ENCODE results near the gene HBQ1.

DNA sequence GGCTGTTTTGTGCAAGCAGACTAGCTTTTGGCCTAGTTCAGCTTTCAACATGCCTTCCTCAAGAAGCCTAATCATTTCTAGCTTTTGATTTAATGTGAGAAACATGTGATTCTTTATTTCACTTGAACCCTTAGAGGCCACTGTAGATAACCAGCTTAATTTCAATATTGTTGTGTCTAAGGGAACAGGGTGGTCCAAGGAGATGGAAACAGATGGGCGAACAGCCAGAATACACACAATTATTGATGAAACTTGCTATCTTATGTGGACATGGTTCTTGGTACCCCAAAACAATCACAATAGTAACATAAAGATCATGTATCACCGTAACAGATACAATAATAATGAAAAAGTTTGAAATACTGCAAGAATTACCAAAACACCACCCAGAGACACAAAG, 46.5 kb upstream of the HBQ1 start:
- TF ChIP-seq POLR2A (IDR thresholded peaks at IDR 0.05; ENCODE audit: low read length) (no peak), GATA1 (IDR thresholded peaks at IDR 0.05; ENCODE audit: low read depth, low read length) (no peak)

All from erythroblast (primary cell).